Mucosa of rectum (tissue), 2 donors: Measurements from ENCODE around the gene XRCC6.

Source experiments
- H3K27ac ChIP-seq, 2 donors: one replicate each; pipeline ENCODE4 v1.7.0; 2013; ENCODE audit warnings: inconsistent platforms in 2 of 2, low read depth in 2 of 2, low read length in 2 of 2
- H3K27me3 ChIP-seq, 2 donors: one replicate each; pipeline ENCODE4 v1.7.0; 2013; ENCODE audit warnings: low read length in 2 of 2; ENCODE audit not compliant: control insufficient read depth in 2 of 2, insufficient read depth in 2 of 2
- H3K36me3 ChIP-seq, 2 donors: one replicate each; pipeline ENCODE4 v1.7.0; 2013; ENCODE audit warnings: low read length in 2 of 2; ENCODE audit not compliant: control insufficient read depth in 2 of 2, insufficient read depth in 2 of 2
- H3K4me1 ChIP-seq, 2 donors: one replicate each; pipeline ENCODE4 v1.7.0; 2013; ENCODE audit warnings: low read length in 2 of 2, mild to moderate bottlenecking in 1 of 2; ENCODE audit not compliant: control insufficient read depth in 2 of 2, insufficient read depth in 2 of 2
- H3K4me3 ChIP-seq, 2 donors: one replicate each; pipeline ENCODE4 v1.7.0; 2013; ENCODE audit warnings: low read length in 2 of 2
- H3K9ac ChIP-seq, 2 donors: one replicate each; pipeline ENCODE4 v1.7.0; 2013; ENCODE audit warnings: low read length in 2 of 2, low read depth in 1 of 2, mild to moderate bottlenecking in 1 of 2
- H3K9me3 ChIP-seq, 2 donors: one replicate each; pipeline ENCODE4 v1.7.0; 2013; ENCODE audit warnings: low read length in 2 of 2; ENCODE audit not compliant: control insufficient read depth in 2 of 2
- donor health status: healthy.
- donor health status: Normal muscosa, but diverticular disease.

Gene XRCC6

DNA sequence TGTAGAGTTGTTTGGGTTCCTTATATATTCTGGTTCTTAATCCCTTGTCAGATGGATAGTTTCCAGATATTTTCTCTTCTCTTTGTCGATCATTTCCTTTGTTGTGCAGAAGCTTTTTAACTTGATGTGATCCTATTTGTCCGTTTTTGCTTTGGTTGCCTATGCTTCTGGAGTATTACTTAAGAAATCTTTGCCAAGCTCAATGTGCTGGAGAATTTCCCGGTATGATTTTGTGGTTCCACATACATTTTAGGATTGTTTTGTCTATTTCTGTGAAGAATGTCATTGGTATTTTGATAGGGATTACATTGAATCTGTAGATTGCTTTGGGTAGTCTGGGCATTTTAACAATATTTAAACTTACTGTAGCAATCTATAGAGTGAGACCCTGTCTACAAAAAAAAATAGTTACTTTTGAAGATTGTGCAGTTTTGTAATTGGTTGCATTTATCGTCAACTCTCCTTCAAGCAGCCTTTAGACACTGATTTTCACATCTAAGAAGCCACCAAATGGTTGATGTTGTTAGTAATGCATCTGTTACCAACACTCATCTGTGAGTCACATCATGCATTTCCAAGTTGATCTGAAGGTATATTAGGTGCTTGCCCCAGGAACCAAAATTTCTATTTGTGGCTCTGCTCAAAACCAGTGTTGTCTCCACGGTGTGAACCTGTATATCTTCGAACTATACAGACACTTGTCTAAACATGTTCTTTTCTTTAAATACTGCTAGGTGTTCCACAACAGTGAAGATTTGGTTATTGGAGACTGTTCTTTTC is 21.4 kb downstream of the XRCC6 start:
- H3K9me3 ChIP-seq: no peaks in the 10 kb centered on the region
- H3K36me3 ChIP-seq: peaks cover 48 to 63% of the 10 kb centered on the region in 2 donors
- no peak overlapping the region for H3K4me3 ChIP-seq
- H3K9ac ChIP-seq: no peak overlapping the region
- H3K27ac ChIP-seq: no peak overlapping the region
- no peaks in the 10 kb centered on the region for H3K27me3 ChIP-seq
- H3K4me1 ChIP-seq: no peaks in the 10 kb centered on the region

DNA sequence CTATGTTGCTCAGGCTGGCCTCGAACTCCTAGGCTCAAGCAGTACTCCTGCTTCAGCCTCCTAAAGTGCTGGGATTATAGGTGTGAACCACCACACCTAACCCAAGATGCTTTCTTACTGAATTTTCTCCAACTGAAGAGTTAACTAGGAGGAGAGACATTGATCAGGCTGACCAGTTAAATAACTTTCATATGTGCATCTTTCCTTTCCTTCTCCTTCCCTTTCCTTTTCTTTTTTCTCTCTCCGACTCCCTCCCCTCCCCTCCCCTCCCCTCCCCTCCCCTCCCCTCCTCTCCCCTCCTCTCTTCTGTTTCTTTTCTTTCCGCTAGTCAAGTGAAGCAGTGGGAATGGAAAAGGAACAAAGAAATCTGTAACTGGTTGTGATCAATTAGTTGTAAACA is 26.7 kb downstream of the XRCC6 start:
- Histone ChIP-seq H3K9me3 (no peaks in the 10 kb centered on the region), H3K4me1 (no peaks in the 10 kb centered on the region), H3K36me3 (peaks cover 29 to 62% of the 10 kb centered on the region in 2 donors)

DNA sequence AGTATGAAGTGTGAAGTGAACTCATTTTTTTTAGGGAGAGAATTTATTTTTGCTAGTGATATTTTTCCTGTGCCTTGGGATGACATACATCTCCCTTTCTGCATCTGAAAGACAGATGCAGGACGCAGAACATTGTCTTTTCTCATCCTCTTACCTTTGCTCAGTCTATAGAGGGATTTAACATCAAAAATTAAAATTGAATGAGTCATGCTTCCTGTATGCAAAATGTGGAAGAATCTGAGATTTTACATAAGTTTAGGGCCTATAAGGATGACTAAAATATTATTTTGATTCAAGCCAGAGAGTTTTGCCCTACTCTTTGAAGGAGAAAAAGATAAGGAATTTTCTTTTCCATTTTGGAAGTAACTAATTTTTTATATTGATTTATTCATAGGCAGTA is 27.3 kb downstream of the XRCC6 start:
- no peaks in the 10 kb centered on the region for H3K9me3 ChIP-seq

More for the DNA sequence above, 26.7 kb downstream of the XRCC6 start:
- H3K27ac ChIP-seq: no peak overlapping the region
- no peak overlapping the region for H3K9ac ChIP-seq
- H3K27me3 ChIP-seq: no peaks in the 10 kb centered on the region
- H3K4me3 ChIP-seq: no peak overlapping the region

DNA sequence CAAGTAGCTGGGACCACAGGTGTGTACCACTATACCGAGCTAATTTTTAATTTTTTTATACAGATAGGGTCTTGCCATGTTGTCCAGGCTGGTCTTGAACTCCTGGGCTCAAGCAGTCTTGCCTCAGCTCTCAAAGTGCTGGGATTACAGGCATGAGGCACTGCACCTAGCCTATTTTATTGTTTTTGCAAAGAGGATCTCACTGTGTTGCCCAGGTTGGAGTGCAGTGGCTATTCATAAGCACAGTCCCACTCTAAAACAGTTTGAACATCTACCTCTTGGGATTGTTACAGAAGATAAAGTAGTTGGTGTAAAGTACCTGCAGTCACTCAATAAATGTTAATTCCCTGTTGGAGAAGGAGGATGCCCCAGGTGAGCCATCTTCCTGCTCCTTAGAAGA is 29.1 kb downstream of the XRCC6 start:
- peaks cover 50 to 79% of the 10 kb centered on the region in 2 donors for H3K36me3 ChIP-seq
- H3K9me3 ChIP-seq: no peaks in the 10 kb centered on the region
- H3K4me1 ChIP-seq: no peaks in the 10 kb centered on the region
- H3K4me3 ChIP-seq: no peak overlapping the region
- H3K27me3 ChIP-seq: no peaks in the 10 kb centered on the region
- no peak overlapping the region for H3K9ac ChIP-seq
- no peak overlapping the region for H3K27ac ChIP-seq

More for the DNA sequence above, 27.3 kb downstream of the XRCC6 start:
- Histone ChIP-seq H3K27ac (no peak overlapping the region), H3K27me3 (no peaks in the 10 kb centered on the region), H3K4me3 (no peak overlapping the region), H3K36me3 (peaks cover 33 to 64% of the 10 kb centered on the region in 2 donors), H3K9ac (no peak overlapping the region), H3K4me1 (no peaks in the 10 kb centered on the region)

DNA sequence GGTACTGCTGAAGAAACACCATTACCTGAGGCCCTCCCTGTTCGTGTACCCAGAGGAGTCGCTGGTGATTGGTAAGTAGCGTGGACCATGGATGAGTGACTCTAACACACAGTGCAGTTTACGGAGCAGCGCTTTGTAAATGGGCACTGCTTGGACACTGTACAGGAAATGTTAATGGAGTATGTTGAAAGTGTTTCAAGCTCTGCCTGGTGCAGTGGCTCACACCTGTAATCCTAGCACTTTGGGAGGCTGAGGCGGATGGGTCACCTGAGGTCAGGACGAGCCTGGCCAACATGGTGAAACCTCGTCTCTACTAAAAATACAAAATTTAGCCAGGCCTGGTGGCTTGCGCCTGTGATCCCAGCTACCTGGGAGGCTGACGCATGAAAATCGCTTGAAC is 29.7 kb downstream of the XRCC6 start:
- Histone ChIP-seq H3K27ac (no peak overlapping the region), H3K4me1 (no peaks in the 10 kb centered on the region), H3K27me3 (no peaks in the 10 kb centered on the region), H3K9ac (no peak overlapping the region), H3K36me3 (peaks cover 47 to 79% of the 10 kb centered on the region in 2 donors), H3K4me3 (no peak overlapping the region), H3K9me3 (no peaks in the 10 kb centered on the region)

DNA sequence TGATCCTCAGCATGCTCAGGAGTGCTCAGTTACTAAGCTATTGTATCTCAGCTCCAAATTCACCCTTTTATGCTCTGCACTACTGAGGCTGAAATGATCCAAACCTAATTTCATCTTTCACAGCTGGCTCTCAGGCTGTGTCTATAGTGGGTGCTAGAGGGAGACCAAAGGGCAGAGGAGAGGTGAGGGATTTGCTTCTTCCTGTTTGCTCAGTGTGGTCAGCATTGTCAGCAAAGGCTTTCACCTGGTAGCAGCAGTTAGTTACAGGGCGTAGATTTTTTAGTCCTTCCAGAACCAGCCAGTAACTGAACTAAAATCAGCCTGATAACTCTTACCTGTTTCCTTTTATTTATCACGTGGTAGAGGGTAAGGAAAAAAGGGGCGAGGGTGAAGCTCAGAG is 33.2 kb downstream of the XRCC6 start:
- Histone ChIP-seq H3K9ac (no peak overlapping the region), H3K36me3 (peaks cover 54 to 87% of the 10 kb centered on the region in 2 donors), H3K4me1 (no peaks in the 10 kb centered on the region), H3K27ac (no peak overlapping the region), H3K9me3 (no peaks in the 10 kb centered on the region), H3K4me3 (no peak overlapping the region), H3K27me3 (no peaks in the 10 kb centered on the region)

DNA sequence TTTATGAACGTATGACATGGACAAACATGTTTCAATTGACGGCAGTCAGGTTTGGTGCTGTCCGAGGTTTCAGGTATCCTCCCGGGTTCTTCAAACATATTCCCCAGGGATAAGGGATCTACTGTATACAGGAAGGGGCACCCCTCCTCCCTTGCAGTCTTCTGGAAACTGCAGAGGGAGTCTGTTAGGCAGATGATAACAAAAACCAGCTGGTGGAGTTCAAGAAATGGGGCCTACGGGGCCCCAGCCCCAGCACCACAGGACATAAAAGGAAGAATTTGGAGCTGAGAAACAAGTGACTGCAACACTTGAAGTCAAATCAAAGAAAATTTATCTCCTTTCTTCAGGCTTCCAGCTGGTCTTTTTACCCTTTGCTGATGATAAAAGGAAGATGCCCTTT is 35.5 kb downstream of the XRCC6 start:
- Histone ChIP-seq H3K36me3 (peaks cover 62 to 92% of the 10 kb centered on the region in 2 donors), H3K4me1 (no peaks in the 10 kb centered on the region), H3K27me3 (no peaks in the 10 kb centered on the region), H3K4me3 (no peak overlapping the region), H3K9ac (no peak overlapping the region), H3K9me3 (no peaks in the 10 kb centered on the region), H3K27ac (no peak overlapping the region)

DNA sequence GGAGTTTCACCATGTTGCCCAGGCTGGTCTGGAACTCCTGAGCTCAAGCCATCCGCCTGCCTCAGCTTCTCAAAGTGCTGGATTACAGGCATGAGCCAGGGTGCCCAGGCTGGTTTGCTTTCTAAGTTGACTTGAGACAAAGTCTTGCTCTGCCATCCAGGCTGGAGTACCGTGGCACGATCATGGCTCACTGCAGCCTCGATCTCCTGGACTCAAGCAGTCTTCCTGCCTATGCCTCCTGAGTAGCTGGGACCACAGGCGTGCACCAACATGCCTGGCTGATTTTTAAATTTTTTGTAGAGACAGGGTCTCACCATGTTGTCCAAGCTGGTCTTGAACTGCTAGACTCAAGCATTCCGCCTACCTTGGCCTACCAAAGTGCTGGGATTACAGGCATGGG is 36.6 kb downstream of the XRCC6 start:
- peaks cover 69 to 92% of the 10 kb centered on the region in 2 donors for H3K36me3 ChIP-seq
- H3K4me3 ChIP-seq: no peak overlapping the region
- H3K4me1 ChIP-seq: no peaks in the 10 kb centered on the region
- H3K9me3 ChIP-seq: no peaks in the 10 kb centered on the region
- no peaks in the 10 kb centered on the region for H3K27me3 ChIP-seq
- H3K9ac ChIP-seq: no peak overlapping the region
- H3K27ac ChIP-seq: no peak overlapping the region

DNA sequence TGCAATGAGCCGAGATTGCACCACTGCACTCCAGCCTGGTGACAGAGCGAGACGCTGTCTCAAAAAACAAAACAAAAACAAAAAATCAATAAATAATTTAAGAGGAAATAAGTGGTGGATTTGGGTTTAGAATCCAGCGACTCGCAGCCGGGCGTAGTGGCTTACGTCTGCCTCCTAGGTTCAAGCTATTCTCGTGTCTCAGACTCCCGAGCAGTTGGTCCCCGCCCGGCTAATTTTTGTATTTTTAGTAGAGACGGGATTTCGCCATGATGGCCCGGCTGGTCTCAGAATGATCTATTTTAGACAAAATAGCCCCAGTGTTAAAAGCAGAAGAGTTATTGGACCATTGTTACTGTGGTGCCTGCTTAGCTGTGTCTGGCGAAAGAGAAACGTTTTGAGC is 37.8 kb downstream of the XRCC6 start:
- H3K36me3 ChIP-seq: peaks cover 69 to 90% of the 10 kb centered on the region in 2 donors
- no peak overlapping the region for H3K27ac ChIP-seq
- H3K9me3 ChIP-seq: no peaks in the 10 kb centered on the region

DNA sequence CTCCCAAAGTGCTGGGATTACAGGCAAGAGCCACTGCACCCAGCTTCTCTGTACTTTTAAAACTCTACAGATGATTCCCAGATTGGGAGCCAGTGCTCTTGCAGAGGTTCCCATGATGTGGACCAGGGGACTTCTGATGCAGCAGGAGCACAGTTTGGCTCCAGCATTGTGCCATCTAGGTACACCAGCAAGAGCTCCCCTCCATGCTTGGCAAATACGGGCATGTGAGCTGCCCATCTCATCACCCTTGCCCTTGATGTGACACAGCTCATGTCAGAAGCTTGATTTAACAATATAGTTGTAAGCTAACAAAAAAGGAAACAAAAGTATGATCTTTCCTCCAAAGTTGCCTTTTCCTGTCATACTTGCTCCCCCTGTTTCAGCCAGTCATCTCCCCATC is 38.8 kb downstream of the XRCC6 start:
- H3K36me3 ChIP-seq: peaks cover 67 to 90% of the 10 kb centered on the region in 2 donors
- H3K27me3 ChIP-seq: no peaks in the 10 kb centered on the region
- no peak overlapping the region for H3K4me3 ChIP-seq
- no peaks in the 10 kb centered on the region for H3K9me3 ChIP-seq
- no peak overlapping the region for H3K9ac ChIP-seq
- H3K27ac ChIP-seq: no peak overlapping the region
- no peaks in the 10 kb centered on the region for H3K4me1 ChIP-seq

More for the DNA sequence above, 37.8 kb downstream of the XRCC6 start:
- Histone ChIP-seq H3K4me1 (no peaks in the 10 kb centered on the region), H3K27me3 (no peaks in the 10 kb centered on the region), H3K9ac (no peak overlapping the region), H3K4me3 (no peak overlapping the region)
